A673 (cell line): ENCODE results near the gene SLC25A13. TPM values are rescaled to one million over a fixed set of nuclear protein-coding genes. Genes with fewer than 3 reads are reported as not detected.

Experiments
- BruUV-seq: library from RNA; stranded (reverse); fragments of 400-500 nt; replicated peaks from 2 replicates; lab custom pipeline; 2021; lab: Mats Ljungman, UMichigan
- CTCF ChIA-PET: fragments of 300-600 bp; sonication (Branson Sonifier 250); formaldehyde crosslinking; loops from one replicate; lab custom pipeline; 2022; ENCODE audit warnings: antibody characterized with exemption; lab: Charles Lee
- POLR2A ChIA-PET: fragments of 300-600 bp; sonication (Branson Sonifier 250); formaldehyde crosslinking; loops from one replicate; lab custom pipeline; 2022; ENCODE audit warnings: antibody characterized with exemption; ENCODE audit not compliant: low non-redundant PET; lab: Charles Lee
- DNase-seq: peaks from one replicate; pipeline ENCODE4 v3.0.0-alpha.2; 2015; ENCODE audit warnings: low spot score
- H3K27ac ChIP-seq: fragments of 200-600 bp; sonication (generic); 2 replicates; pipeline ENCODE4 v1.5.1; 2016; ENCODE audit warnings: mixed run types, low read depth, mild to moderate bottlenecking, mixed read lengths, antibody characterized with exemption, low read length; ENCODE audit not compliant: poor library complexity, severe bottlenecking
- H3K27me3 ChIP-seq: fragments of 200-600 bp; sonication (generic); replicated peaks from 2 replicates; pipeline ENCODE4 v1.6.1; 2017; ENCODE audit warnings: mixed run types, low read depth, mild to moderate bottlenecking, mixed read lengths, antibody characterized with exemption, low read length; ENCODE audit not compliant: insufficient read depth, poor library complexity
- H3K36me3 ChIP-seq: fragments of 200-600 bp; sonication (generic); 2 replicates; pipeline ENCODE4 v1.6.1; 2016; ENCODE audit warnings: mixed run types, mild to moderate bottlenecking, mixed read lengths, antibody characterized with exemption, low read length; ENCODE audit not compliant: insufficient read depth, poor library complexity, severe bottlenecking
- H3K4me1 ChIP-seq: fragments of 200-600 bp; sonication (generic); 2 replicates; pipeline ENCODE4 v1.6.1; 2017; ENCODE audit warnings: mixed run types, mild to moderate bottlenecking, mixed read lengths, antibody characterized with exemption, low read length; ENCODE audit not compliant: insufficient read depth, poor library complexity, severe bottlenecking
- H3K4me3 ChIP-seq: fragments of 200-600 bp; sonication (generic); 2 replicates; pipeline ENCODE4 v1.5.1; 2016; ENCODE audit warnings: low read depth, mixed run types, mild to moderate bottlenecking, mixed read lengths, low read length; ENCODE audit not compliant: poor library complexity, severe bottlenecking
- H3K9me3 ChIP-seq: fragments of 200-600 bp; sonication (generic); 2 replicates; pipeline ENCODE4 v1.6.1; 2016; ENCODE audit warnings: mixed run types, low read depth, mild to moderate bottlenecking, mixed read lengths, antibody characterized with exemption, low read length; ENCODE audit not compliant: poor library complexity, severe bottlenecking
- EZH2 ChIP-seq: fragments of 200-600 bp; sonication (generic); IDR thresholded peaks from 2 replicates; pipeline ENCODE4 v1.6.1; 2017; ENCODE audit warnings: borderline replicate concordance, low read depth, mild to moderate bottlenecking, mixed read lengths, antibody characterized with exemption, low read length; ENCODE audit not compliant: poor library complexity, severe bottlenecking
- intact Hi-C: fragments of 100-400 bp; cut with micrococcal nuclease; formaldehyde crosslinking; loops from one replicate; pipeline ENCODE4 v1.10.0; 2022; ENCODE audit not compliant: unreplicated experiment
- total RNA-seq: library from RNA; stranded (reverse); gene quantifications from 2 replicates; pipeline ENCODE4 v1.2.3, GENCODE V29; 2021
- TF ChIP-seq, protein P1 (sequence below): fragments of 300-800, 200-600 bp; sonication (generic); conservative IDR thresholded peaks from 2 replicates; pipeline ENCODE4 v1.5.1; 2017; ENCODE audit warnings: low read depth, mild to moderate bottlenecking, antibody characterized with exemption, low read length, moderate library complexity, mixed read lengths

SLC25A13 gene
- total RNA-seq, 1 experiment from 2014 or later: 22.7 TPM

DNA sequence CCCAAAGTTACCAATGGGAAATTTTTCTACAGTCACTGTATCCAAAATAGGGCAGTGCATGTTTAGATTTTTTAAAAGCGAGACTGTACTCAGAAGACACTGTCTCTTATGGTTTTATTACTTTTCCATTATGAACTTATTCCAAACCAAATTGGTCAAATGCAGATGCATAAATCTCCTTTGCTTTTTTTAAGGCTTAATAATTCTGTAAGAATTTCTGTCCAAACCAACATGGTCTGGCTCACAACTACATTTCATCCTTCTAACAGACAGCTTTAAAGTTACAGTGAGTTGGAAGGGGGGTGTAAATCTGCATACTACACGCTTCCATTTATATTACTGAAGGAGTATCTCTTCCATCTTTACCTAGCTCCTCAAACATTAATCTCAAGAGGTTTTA, 199.2 kb downstream of the SLC25A13 start:
- no TSS peak for BruUV-seq
- DNase-seq: no peak
- Histone ChIP-seq H3K4me1 (no peaks in the 10 kb centered on the region), H3K27me3 (no peaks in the 10 kb centered on the region), H3K36me3 (no peaks in the 10 kb centered on the region), H3K27ac (no peak overlapping the region), H3K4me3 (no peak overlapping the region), H3K9me3 (no peaks in the 10 kb centered on the region)
- CTCF ChIA-PET: no interaction called here
- no peak for TF ChIP-seq EZH2
- TF ChIP-seq, protein P1, sequence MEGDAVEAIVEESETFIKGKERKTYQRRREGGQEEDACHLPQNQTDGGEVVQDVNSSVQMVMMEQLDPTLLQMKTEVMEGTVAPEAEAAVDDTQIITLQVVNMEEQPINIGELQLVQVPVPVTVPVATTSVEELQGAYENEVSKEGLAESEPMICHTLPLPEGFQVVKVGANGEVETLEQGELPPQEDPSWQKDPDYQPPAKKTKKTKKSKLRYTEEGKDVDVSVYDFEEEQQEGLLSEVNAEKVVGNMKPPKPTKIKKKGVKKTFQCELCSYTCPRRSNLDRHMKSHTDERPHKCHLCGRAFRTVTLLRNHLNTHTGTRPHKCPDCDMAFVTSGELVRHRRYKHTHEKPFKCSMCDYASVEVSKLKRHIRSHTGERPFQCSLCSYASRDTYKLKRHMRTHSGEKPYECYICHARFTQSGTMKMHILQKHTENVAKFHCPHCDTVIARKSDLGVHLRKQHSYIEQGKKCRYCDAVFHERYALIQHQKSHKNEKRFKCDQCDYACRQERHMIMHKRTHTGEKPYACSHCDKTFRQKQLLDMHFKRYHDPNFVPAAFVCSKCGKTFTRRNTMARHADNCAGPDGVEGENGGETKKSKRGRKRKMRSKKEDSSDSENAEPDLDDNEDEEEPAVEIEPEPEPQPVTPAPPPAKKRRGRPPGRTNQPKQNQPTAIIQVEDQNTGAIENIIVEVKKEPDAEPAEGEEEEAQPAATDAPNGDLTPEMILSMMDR: no peak
- intact Hi-C loops: no loop called here
- POLR2A ChIA-PET: no interaction called here

DNA sequence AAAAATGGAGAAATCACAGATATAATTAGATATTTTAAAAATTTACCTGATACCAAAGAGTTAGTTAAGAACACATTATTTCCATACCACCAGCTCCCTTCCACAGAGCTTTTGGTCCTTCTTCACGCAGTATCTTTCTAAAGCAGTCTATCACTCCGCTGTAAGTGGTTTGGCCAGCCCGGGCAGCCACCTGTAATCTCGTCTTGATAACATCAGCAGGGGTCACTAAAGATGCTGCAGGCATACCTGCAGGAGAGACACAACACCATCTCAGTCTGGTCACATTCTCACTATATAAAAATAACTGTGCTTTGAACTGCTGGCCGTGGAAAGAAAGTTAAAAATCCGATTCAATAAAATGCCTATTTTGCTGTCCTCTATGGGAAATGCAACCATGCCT, 200.1 kb downstream of the SLC25A13 start:
- intact Hi-C loops: no loop called here
- BruUV-seq: no TSS peak
- Histone ChIP-seq H3K9me3 (no peaks in the 10 kb centered on the region), H3K36me3 (no peaks in the 10 kb centered on the region), H3K4me3 (no peak overlapping the region), H3K27me3 (no peaks in the 10 kb centered on the region), H3K4me1 (no peaks in the 10 kb centered on the region), H3K27ac (no peak overlapping the region)
- no peak for DNase-seq
- TF ChIP-seq EZH2: no peak
- TF ChIP-seq, protein P1: no peak
- ChIA-PET POLR2A (no interaction called here), CTCF (no interaction called here)

DNA sequence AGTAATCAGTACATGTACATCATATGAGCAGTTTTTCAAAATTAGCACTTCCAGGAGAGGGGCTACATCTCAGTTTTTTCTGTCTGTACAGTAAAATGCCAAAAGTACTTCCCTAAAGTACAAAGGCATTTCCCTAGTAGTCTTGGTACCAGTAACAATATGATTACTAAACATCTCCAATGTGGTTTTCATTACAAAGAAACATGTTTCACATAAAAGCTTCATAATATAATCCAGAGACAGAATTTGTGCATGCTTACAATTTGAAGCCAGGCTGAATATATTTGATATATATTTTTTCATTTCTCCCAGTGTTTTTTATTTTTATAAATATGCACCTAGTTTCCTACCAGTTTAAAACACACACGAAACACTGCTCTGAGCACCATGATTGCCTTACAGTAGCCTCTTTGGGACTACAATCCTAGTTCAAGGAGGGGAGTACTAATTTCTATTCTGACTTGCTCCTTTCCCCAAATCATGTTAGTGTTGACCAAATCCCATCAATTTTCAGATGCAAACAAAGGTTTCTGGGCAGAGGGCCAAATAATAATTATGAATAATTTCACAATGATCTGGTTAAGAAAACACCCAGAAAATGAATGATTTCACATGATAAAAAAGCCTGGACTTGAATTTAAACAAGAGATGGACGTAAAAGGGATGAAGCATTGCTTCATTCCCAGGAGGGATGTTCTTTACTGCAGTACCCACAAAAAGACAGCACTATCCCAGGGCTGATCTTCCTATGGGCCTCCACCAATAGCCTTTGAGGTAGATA, 201.3 kb downstream of the SLC25A13 start:
- POLR2A ChIA-PET: no interaction called here
- no peaks in the 10 kb centered on the region for H3K27me3 ChIP-seq
- H3K4me3 ChIP-seq: no peak overlapping the region
- TF ChIP-seq, protein P1: no peak
- TF ChIP-seq EZH2: no peak
- CTCF ChIA-PET: no interaction called here
- intact Hi-C loops: no loop called here
- H3K36me3 ChIP-seq: no peaks in the 10 kb centered on the region
- no peaks in the 10 kb centered on the region for H3K4me1 ChIP-seq
- DNase-seq: peak; percentile 20
- TSS peak; percentile 66 for BruUV-seq
- no peak overlapping the region for H3K27ac ChIP-seq
- no peaks in the 10 kb centered on the region for H3K9me3 ChIP-seq
